ENCODE data around the gene PRSS21. TPM values are rescaled to one million over a fixed set of nuclear protein-coding genes. Genes with fewer than 3 reads are reported as not detected.

PRSS21 gene
- total RNA-seq, 1 donor: 0.43 TPM

- TF ChIP-seq, protein P1, sequence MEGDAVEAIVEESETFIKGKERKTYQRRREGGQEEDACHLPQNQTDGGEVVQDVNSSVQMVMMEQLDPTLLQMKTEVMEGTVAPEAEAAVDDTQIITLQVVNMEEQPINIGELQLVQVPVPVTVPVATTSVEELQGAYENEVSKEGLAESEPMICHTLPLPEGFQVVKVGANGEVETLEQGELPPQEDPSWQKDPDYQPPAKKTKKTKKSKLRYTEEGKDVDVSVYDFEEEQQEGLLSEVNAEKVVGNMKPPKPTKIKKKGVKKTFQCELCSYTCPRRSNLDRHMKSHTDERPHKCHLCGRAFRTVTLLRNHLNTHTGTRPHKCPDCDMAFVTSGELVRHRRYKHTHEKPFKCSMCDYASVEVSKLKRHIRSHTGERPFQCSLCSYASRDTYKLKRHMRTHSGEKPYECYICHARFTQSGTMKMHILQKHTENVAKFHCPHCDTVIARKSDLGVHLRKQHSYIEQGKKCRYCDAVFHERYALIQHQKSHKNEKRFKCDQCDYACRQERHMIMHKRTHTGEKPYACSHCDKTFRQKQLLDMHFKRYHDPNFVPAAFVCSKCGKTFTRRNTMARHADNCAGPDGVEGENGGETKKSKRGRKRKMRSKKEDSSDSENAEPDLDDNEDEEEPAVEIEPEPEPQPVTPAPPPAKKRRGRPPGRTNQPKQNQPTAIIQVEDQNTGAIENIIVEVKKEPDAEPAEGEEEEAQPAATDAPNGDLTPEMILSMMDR (IDR thresholded peaks at IDR 0.05; ENCODE audit: insufficient read depth, low read depth, low read length): no peak
- DNase-seq (ENCODE audit: low read depth): no peak
- H3K4me3 ChIP-seq (ENCODE audit: low read depth, low read length): no peak overlapping the region
These were observed 30.8 kb upstream of the PRSS21 start for GRCh38 chr16:2786061-2786825.

GRCh38 chr16:2786826-2787151 lies 30.2 kb upstream of the PRSS21 start:
- TF ChIP-seq, protein P1 (IDR thresholded peaks at IDR 0.05; ENCODE audit: insufficient read depth, low read depth, low read length): no peak

DNA sequence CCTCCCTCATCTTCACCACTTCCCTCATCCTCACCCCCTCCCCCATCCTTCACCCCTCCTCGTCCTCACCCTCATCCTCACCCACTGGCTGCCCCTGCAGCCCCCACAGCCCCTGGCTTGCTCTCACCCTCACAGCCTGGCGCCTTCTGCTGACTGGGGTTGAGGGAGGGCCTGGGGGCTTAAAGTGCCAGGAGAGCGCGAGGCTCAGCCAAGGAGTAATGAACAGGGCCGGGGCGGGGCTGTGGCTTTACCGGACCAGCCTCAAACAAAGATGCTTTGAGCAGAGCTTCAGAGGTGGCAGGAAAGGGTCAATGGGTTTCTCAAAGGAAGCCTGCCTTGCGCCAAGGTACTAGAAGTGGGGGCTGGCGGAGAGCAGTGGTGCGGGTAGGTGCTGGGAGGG lies 29.6 kb upstream of the PRSS21 start, which contains the start of gene PRSS33:
PRSS33 (minus strand) TSS at position 155 of the 400 bp plus-strand sequence. CDS start 1,013 bp downstream, outside the sequence.
- no peak for DNase-seq (ENCODE audit: low read depth)
- TF ChIP-seq, protein P1 (IDR thresholded peaks at IDR 0.05; ENCODE audit: insufficient read depth, low read depth, low read length): no peak
- no peak within 1 kb of the TSS for H3K4me3 ChIP-seq (ENCODE audit: low read depth, low read length)

More at GRCh38 chr16:2786826-2787151, 30.2 kb upstream of the PRSS21 start:
- H3K4me3 ChIP-seq (ENCODE audit: low read depth, low read length): no peak overlapping the region
- no peak for DNase-seq (ENCODE audit: low read depth)

DNA sequence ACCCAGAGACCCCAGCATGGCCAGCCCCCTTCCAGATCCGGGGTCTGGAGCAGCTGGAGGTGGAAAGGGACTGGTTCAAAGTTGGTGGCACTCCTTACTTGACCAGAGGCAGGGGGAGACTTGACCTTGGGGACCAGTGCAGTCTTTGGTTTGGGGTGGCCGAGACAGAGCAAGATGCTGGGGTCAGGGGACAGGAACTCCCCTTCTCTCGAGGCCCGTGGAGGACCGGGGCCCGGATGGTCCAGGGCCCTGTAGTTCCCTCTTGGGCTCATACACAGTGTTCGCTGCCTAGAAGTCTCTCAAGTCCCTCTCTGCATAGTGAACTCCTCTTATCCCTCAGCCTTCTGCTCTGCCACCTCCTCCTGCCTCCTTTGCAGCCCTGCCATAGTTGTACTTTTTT lies 29.1 kb upstream of the PRSS21 start:
- no peak overlapping the region for H3K4me3 ChIP-seq (ENCODE audit: low read depth, low read length)
- DNase-seq (ENCODE audit: low read depth): no peak
- TF ChIP-seq, protein P1 (IDR thresholded peaks at IDR 0.05; ENCODE audit: insufficient read depth, low read depth, low read length): no peak

GRCh38 chr16:2790631-2791030 lies 26.4 kb upstream of the PRSS21 start:
- DNase-seq (ENCODE audit: low read depth): no peak
- TF ChIP-seq, protein P1 (IDR thresholded peaks at IDR 0.05; ENCODE audit: insufficient read depth, low read depth, low read length): no peak
- no peak overlapping the region for H3K4me3 ChIP-seq (ENCODE audit: low read depth, low read length)

GRCh38 chr16:2791174-2791573 lies 25.9 kb upstream of the PRSS21 start:
- TF ChIP-seq, protein P1 (IDR thresholded peaks at IDR 0.05; ENCODE audit: insufficient read depth, low read depth, low read length): no peak
- H3K4me3 ChIP-seq (ENCODE audit: low read depth, low read length): no peak overlapping the region
- DNase-seq (ENCODE audit: low read depth): no peak

DNA sequence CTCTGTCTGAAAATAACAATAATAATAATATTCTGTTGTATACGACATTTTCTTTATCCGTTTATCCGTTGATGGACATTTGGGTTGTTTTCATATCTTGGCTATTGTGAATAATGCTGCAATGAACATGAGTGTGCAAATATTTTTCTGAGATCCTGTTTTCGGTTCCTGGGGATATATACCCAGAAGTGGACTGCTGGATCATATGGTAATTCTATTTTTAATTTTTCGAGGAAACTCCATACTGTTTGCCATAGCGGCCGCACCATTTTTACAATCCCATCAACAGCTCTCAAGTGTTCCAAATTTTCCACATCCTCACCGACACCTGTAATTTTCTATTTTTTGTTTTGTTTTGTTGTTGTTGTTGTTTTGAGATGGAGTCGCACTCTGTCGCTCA lies 24.1 kb upstream of the PRSS21 start:
- TF ChIP-seq, protein P1 (IDR thresholded peaks at IDR 0.05; ENCODE audit: insufficient read depth, low read depth, low read length): no peak
- no peak for DNase-seq (ENCODE audit: low read depth)
- H3K4me3 ChIP-seq (ENCODE audit: low read depth, low read length): no peak overlapping the region
